GM19455 (cell line): ENCODE data around the gene PGLYRP3.

Experiments
- ATAC-seq: cut with Tn5 transposase; IDR thresholded peaks from one replicate; pipeline ENCODE4 v1.9.1; 2021; ENCODE audit not compliant: unreplicated experiment

Gene PGLYRP3

DNA sequence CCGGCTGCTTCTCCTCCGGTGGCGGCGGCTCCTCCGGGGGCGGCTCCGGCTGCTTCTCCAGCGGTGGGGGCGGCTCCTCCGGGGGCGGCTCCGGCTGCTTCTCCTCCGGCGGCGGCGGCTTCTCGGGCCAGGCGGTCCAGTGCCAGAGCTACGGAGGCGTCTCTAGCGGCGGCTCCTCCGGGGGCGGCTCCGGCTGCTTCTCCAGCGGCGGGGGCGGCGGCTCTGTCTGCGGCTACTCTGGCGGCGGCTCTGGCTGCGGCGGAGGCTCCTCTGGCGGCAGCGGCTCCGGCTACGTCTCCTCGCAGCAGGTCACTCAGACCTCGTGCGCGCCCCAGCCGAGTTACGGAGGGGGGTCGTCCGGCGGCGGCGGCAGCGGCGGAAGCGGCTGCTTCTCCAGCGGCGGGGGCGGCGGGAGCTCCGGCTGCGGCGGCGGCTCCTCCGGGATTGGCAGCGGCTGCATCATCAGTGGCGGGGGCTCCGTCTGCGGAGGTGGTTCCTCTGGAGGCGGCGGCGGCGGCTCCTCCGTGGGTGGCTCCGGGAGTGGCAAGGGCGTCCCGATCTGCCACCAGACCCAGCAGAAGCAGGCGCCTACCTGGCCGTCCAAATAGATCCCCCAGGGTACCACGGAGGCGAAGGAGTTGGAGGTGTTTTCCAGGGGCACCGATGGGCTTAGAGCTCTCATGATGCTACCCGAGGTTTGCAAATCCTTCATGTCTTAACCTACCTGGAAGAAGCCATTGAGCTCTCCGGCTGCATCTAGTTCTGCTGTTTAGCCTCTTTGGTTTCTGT is 51.3 kb downstream of the PGLYRP3 start:
- ATAC-seq: no peak

DNA sequence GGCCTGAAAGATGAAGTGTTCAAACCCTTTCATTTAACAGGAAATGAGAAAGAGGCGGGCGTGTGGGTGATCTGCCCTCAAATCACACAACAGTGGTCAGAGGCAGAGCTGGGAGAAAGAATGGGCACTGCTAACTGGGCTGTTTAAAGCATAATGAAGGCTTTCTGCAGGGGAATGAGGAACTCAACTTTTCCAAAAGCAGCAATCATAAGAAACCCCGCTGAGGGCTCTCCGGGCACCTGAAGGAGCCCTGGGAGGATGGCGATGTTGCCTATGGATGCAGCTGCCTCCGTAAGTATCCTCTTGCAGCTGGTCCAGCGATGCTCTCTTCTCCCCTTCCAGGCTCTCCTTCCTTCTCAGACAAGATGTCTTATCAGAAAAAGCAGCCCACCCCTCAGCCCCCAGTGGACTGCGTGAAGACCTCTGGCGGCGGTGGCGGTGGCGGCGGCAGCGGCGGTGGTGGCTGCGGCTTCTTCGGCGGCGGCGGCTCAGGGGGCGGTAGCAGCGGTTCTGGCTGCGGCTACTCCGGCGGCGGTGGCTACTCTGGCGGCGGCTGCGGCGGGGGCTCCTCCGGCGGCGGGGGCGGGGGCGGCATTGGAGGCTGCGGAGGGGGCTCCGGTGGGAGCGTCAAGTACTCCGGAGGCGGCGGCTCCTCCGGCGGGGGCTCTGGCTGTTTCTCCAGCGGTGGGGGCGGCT is 52.0 kb downstream of the PGLYRP3 start:
- ATAC-seq: no peak

DNA sequence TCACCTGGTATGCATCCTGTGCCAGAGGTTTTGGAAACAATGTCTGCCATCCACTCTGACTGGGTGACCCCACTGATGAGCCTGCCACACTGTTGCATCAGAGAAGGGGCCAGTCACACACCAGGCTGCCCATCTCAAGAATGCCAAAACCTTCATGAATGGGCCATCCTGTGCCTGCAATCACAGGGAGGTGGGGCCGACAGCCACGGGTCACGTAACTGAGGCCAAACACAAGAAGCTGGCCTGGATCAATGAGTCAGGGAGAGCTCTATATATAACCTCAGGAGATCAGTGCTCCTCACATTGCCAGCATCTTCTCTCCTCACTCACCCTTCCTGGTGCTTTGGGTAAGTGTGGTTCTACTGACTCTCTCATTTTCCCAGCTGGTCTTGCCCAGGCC is 53.4 kb downstream of the PGLYRP3 start, which contains the start of gene LORICRIN:
LORICRIN (plus strand) TSS at position 301 of the 400 bp plus-strand sequence. CDS start 1,263 bp downstream, outside the sequence.
- ATAC-seq: no peak

DNA sequence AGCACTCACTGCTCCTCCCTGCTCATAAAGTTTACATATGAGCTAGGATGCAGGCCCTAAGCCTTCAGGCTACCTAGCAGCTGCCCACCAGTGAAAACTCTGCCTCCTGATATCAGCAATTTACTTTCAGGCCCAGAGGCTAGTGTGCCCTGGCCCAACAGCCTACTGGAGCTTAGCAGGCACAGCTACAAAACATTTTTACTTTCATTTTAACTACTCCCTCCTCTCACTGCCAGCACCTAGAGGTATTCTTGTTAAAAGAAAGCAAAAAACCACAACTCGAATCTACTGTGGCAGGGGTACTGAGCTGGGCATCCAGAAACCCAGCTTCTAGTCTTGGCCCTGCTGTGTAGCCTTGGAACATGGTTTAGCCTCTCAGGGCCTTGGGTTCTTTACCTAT is 59.1 kb downstream of the PGLYRP3 start:
- ATAC-seq: no peak

DNA sequence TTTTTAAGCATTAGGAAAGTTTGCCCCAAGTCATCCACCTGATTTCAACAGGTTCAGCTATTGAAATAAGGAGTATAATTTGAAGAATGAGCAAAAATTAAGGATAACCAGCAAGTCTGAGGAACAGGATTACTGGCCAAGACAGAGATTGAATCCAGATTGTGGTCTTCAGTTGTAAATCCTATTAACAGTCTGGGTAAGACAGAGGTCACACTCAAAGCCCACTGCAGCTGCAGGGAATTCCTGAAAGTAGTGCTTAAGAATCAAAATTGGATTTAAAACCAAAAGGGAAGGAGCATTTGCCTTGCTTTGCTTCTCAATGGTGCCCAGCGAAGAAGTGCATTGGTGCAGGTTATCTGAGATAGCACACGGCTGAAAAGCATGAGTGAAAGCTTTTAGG is 59.7 kb downstream of the PGLYRP3 start:
- ATAC-seq: no peak

DNA sequence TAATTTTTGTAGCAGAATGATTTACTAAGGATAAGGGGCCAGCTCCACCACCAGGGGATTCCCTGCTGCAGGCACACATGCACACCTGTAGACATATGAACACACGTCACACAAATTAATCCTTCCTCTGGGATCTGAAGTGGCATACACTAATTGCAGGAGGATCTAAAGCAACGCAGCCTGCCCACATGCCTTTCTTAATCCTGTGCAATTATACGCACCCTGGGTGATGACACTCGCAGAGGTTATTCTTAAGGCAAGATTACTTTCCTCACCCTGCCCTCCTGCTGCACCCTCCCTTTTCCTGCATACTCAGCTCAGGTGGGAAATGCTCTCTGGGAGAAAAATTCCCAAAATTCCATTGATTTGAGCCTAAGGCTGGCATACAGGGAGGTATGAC is 60.8 kb downstream of the PGLYRP3 start:
- ATAC-seq: no peak

DNA sequence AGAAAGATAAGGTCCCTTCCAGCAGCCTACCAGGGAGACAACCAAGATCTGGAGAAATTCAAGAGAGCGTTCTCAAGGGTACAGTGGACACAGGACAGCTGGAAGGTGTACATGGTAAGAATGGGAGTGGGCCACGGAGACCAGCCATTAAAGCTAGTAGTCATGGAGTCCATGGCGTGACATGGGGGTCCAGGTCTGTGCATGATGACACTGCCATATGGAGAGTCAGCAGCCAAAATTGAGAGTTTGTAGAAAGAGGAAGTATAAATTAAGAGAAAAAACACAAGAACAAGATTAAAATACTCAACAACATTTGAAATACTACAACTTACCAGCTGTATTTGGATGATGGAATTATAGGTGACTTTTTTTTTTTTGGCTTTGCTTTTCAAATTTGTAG is 61.2 kb downstream of the PGLYRP3 start:
- ATAC-seq: no peak

DNA sequence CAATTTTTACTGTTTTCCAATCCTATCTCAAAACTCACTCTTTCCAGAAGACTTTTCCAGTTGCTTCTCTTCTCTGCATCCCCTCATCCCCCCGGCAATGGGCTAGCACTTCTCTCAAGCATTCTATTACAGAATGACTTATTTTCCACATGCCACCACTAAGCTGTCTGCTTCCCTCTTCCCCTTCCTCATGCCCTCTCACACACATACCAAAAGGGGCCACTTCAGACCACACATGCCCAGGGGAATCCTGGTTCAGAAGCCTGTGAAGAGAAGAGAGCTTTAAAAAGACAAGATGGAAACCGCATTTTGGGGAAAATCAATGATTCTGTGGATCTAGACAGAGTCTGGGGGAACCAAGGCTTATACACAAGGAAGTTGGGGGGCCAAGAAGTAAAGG is 61.7 kb downstream of the PGLYRP3 start:
- no peak for ATAC-seq

DNA sequence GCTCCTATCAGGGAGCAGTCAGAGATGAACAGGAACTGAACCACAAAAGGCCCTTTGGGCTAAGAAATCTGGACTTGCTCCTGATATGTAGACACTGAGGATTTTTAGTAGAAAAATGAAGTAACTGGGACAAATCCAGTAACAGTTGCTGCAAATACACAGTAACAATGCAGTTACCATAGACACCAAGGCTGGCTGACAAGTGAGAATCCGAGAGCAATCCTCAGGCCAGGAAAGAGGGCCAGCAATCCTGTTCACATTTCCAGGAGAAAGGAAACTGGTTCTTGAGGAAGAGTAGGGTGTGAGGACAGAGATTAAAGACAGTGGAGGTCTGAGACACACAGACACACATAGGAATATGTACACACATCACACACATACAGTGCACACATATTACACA is 62.6 kb downstream of the PGLYRP3 start:
- ATAC-seq: no peak

DNA sequence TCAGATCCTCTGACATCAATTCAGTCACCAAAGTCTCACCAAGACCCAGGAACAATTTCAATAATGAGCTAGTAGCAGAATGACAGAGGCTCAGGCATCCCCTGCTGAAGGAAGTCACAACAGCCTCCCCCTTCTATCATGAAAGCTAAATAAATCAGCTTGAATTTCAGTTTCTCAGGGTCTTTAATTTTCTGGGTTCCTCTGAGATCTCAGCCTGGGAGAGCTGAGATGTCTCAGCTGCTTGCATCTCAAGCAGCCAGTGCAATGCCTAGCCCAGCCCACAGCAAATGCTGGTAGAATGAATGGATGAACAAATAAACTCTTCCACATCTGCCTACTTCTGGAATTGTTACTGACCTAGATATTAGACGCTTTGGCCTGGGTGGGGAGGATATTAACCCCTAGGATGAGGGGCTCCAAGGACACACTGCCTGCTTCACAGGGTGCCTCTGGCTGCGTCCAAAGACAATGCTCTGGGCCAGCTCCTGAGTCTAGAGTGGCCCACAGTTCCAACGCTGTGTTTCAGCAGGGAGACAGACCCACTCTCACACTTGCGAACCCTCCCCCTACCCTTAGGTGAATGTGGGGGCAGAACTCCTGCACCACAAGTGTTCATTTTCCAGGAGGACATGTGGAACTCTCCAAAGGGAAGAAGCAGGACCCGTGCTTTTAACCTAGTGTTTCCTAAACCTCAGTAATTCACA is 64.4 kb downstream of the PGLYRP3 start:
- no peak for ATAC-seq
